ACHN (cell line): ENCODE results near the gene HERC6.

ENCODE experiments used
- DNase-seq: peaks from one replicate; pipeline ENCODE4 v3.0.0-alpha.2; 2015
- in situ Hi-C: cut with HindIII; loops from 2 replicates; pipeline ENCODE4 v1.10.0; 2017; ENCODE audit warnings: low sequenced_read_pairs, low pct_ligation_motif_present, low pct_unique_long_range_greater_than_20kb

Gene HERC6

DNA sequence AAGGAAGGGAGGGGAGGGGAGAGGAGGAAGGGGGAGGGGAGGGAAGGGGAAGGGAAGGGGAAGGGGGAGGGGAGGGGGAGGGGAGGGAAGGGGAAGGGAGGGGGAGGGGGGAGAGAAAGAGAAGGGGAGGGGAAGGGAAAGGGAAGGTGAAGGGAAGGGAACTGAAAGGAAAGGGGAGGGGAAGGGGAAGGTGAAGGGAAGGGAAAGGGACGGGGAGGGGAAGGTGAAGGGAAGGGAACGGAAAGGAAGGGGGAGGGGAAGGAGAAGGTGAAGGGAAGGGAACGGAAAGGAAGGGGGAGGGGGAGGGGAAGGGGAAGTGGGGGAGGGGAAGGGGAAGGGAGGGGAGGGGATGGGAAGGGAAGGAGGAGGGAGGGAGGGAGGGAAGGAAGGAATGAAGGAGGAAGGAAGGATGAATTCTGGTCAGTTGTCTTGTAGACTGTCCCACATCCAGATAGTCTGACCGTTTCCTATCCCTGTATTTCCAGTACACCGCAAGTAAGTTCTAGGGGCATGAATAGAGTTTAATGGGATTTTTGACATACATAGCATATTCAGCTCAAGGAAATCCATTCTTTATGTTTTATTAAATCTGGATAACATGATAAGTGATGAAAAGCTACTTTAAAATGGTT is 98.7 kb downstream of the HERC6 start:
- DNase-seq = no peak
- in situ Hi-C loops = no loop called here

DNA sequence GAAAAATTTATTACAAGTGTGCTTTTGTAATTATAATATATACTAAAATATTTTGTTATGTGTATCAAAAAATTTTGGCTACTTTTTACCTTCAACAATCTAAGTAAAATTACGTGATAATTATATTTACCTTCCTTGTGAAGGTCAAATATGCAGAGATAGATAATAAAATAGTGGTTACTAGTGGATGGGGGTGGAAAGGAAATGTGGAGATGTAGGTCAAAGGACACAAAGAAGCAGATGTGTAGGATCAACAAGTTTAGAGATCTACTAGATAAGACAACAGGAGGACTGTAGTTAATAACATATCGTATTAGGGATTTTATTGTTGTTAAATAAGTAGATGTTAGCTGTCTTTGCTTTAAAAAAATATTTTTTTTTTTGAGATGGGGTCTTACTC is 99.6 kb downstream of the HERC6 start:
- in situ Hi-C loops = no loop called here

DNA sequence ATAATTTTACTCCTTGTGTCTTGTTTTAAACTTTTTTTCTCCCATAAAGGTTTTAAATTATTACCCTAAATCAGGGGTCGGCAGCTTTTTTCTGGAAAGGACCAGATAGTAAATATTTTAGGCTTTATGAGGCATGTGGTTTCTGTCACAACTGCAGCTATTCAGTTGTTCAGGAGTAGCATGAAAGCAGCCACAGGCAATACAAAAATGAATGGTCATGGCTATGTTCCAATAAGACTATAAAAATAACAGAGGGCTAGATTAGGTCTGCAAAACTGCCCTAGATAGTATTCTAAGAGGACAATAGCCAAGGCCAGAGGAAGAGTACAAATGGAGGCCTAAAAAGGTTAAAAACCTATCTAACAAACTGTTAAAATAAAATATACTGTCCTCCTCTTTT is 102.9 kb downstream of the HERC6 start:
- no peak for DNase-seq
- in situ Hi-C loops = no loop called here

More for the DNA sequence above, 99.6 kb downstream of the HERC6 start:
- no peak for DNase-seq

DNA sequence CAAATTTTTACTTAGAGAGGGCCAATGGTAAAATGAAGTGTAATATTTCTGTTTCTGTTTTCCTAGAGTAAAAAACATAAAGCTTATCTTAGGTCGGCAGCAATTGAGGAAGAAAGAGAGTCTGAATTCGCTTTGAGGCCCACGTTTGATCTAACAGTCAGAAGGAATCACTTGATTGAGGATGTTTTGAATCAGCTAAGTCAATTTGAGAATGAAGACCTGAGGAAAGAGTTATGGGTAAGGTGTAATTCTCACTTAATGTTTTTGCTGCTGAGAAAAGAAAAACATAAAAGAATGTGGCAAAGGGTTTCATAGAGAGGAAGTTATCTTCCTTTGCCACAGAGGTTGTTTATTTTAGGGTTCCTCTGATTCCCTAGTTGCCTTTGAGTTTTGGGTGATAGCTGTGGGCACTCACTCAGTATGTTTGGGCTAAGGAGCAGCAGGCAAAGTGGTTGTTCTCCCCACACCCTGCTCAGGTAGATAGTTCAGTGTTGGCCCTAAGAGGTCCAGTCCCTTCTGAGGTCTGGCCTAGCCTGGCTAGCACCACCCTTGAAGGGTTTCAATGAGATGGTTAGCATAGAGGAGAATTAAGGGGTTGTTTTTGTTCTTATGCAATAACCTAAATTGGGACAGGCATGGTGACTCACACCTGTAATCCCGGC is 110.6 kb downstream of the HERC6 start:
- DNase-seq = no peak
- in situ Hi-C loops = no loop called here
